Fibroblast of lung (primary cell): ENCODE measurements around the gene FBXO8.

ENCODE experiments used
- EZH2 ChIP-seq: IDR thresholded peaks from 2 replicates; pipeline ENCODE4 v1.5.1; 2012; ENCODE audit warnings: low read length, control low read depth, mild to moderate bottlenecking; ENCODE audit errors: missing control alignments
- TF ChIP-seq, protein P1 (sequence below), 2 donors: IDR thresholded peaks in 1 of 2; conservative IDR thresholded peaks in 1 of 2; 1 replicate in 1 of 2; 2 replicates in 1 of 2; pipeline ENCODE4 v1.5.1; 2011 to 2012; ENCODE audit warnings: low read length in 2 of 2, control low read depth in 1 of 2, inconsistent platforms in 1 of 2, low read depth in 1 of 2, mild to moderate bottlenecking in 1 of 2

DNA sequence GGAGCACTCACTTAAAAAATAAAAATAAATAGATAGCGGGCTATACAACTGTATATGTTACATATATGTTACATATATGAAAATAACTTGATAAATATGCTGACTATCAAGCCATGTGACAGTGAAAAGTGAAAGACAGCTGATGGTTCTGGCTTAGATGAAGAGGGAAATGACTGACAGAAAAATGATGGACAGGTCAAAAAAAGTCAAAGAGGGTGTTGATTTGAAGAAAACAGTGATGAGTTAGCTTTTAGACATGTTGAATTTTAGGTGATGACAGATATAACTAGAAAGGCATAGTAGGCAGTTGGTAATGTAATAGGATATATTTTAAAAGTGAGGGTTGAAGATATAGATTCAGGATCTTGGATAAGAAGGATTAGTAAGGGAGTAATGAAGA lies 37.8 kb downstream of the FBXO8 start:
- TF ChIP-seq, protein P1, sequence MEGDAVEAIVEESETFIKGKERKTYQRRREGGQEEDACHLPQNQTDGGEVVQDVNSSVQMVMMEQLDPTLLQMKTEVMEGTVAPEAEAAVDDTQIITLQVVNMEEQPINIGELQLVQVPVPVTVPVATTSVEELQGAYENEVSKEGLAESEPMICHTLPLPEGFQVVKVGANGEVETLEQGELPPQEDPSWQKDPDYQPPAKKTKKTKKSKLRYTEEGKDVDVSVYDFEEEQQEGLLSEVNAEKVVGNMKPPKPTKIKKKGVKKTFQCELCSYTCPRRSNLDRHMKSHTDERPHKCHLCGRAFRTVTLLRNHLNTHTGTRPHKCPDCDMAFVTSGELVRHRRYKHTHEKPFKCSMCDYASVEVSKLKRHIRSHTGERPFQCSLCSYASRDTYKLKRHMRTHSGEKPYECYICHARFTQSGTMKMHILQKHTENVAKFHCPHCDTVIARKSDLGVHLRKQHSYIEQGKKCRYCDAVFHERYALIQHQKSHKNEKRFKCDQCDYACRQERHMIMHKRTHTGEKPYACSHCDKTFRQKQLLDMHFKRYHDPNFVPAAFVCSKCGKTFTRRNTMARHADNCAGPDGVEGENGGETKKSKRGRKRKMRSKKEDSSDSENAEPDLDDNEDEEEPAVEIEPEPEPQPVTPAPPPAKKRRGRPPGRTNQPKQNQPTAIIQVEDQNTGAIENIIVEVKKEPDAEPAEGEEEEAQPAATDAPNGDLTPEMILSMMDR (conservative IDR thresholded peaks at IDR 0.05 in 1 of 2, IDR thresholded peaks at IDR 0.05 in 1 of 2; ENCODE audit: low read depth in 1 of 2, low read length in 2 of 2): no peak
- no peak for TF ChIP-seq EZH2
